KMS-11 (cell line): ENCODE results near the gene PROM1.

Source experiments
- H2AFZ ChIP-seq: fragments of 200-600 bp; sonication (generic); 2 replicates; pipeline ENCODE4 v1.6.1; 2016; ENCODE audit warnings: antibody characterized with exemption, mixed run types, low read depth
- H3K27ac ChIP-seq: fragments of 200-600 bp; sonication (generic); 2 replicates; pipeline ENCODE4 v1.6.1; 2016; ENCODE audit warnings: mild to moderate bottlenecking, mixed run types
- H3K27me3 ChIP-seq: fragments of 200-600 bp; sonication (generic); 2 replicates; pipeline ENCODE4 v1.6.1; 2017; ENCODE audit warnings: mild to moderate bottlenecking, low read depth, mixed run types, moderate library complexity; ENCODE audit not compliant: insufficient read depth
- H3K36me3 ChIP-seq: fragments of 200-600 bp; sonication (generic); 2 replicates; pipeline ENCODE4 v1.6.1; 2017; ENCODE audit warnings: mild to moderate bottlenecking, mixed run types; ENCODE audit not compliant: insufficient read depth
- H3K4me1 ChIP-seq: fragments of 200-600 bp; sonication (generic); 2 replicates; pipeline ENCODE4 v1.6.1; 2016; ENCODE audit warnings: mild to moderate bottlenecking, low read depth, mixed run types; ENCODE audit not compliant: poor library complexity, severe bottlenecking
- H3K4me2 ChIP-seq: fragments of 200-600 bp; sonication (generic); 2 replicates; pipeline ENCODE4 v1.7.0; 2016; ENCODE audit warnings: mild to moderate bottlenecking, mixed run types
- H3K4me3 ChIP-seq: fragments of 200-600 bp; sonication (generic); IDR thresholded peaks from 2 replicates; pipeline ENCODE4 v1.6.1; 2017; ENCODE audit warnings: low read depth, low read length, mixed read lengths; ENCODE audit not compliant: insufficient read depth
- H3K79me2 ChIP-seq: fragments of 200-600 bp; sonication (generic); 2 replicates; pipeline ENCODE4 v1.6.1; 2016; ENCODE audit warnings: low read depth, mixed run types; ENCODE audit not compliant: insufficient read depth
- H3K9ac ChIP-seq: fragments of 200-600 bp; sonication (generic); 2 replicates; pipeline ENCODE4 v1.6.1; 2016; ENCODE audit warnings: mild to moderate bottlenecking, mixed run types
- H4K20me1 ChIP-seq: fragments of 200-600 bp; sonication (generic); 2 replicates; pipeline ENCODE4 v1.6.1; 2016; ENCODE audit warnings: mild to moderate bottlenecking, mixed run types; ENCODE audit not compliant: insufficient read depth
- TF ChIP-seq, protein P1 (sequence below): fragments of 200-600 bp; sonication (generic); conservative IDR thresholded peaks from 2 replicates; pipeline ENCODE4 v1.6.1; 2017; ENCODE audit warnings: low read depth, mild to moderate bottlenecking, antibody characterized with exemption, low read length, moderate library complexity, mixed read lengths

PROM1 gene

DNA sequence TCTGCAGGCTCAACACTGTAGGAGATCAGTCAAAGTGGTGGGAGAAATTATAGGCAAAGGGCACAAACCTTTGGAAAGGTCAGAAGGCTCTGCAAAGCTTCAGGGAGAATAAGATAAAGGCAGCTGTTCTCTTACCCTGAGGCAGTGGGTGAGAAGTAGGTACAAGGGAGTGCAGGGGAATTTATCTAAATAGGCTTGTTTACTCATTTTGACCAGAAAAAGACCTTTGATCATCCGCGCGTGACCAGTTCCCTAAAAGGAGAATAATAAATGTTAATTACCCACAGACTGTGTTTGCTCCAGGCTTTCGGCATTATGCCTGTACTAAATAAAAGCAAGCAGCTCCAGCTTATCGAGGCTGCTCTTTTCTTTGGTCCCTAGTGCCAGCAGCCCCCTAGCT, 130.2 kb downstream of the PROM1 start:
- no peaks in the 10 kb centered on the region for H3K36me3 ChIP-seq
- H4K20me1 ChIP-seq: no peaks in the 10 kb centered on the region
- TF ChIP-seq, protein P1, sequence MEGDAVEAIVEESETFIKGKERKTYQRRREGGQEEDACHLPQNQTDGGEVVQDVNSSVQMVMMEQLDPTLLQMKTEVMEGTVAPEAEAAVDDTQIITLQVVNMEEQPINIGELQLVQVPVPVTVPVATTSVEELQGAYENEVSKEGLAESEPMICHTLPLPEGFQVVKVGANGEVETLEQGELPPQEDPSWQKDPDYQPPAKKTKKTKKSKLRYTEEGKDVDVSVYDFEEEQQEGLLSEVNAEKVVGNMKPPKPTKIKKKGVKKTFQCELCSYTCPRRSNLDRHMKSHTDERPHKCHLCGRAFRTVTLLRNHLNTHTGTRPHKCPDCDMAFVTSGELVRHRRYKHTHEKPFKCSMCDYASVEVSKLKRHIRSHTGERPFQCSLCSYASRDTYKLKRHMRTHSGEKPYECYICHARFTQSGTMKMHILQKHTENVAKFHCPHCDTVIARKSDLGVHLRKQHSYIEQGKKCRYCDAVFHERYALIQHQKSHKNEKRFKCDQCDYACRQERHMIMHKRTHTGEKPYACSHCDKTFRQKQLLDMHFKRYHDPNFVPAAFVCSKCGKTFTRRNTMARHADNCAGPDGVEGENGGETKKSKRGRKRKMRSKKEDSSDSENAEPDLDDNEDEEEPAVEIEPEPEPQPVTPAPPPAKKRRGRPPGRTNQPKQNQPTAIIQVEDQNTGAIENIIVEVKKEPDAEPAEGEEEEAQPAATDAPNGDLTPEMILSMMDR: no peak
- H3K79me2 ChIP-seq: no peaks in the 10 kb centered on the region
- H3K4me2 ChIP-seq: no peak overlapping the region
- H3K27me3 ChIP-seq: no peaks in the 10 kb centered on the region
- no peak overlapping the region for H3K27ac ChIP-seq
- H2AFZ ChIP-seq: no peak overlapping the region
- no peak overlapping the region for H3K4me3 ChIP-seq
- no peak overlapping the region for H3K9ac ChIP-seq
- no peaks in the 10 kb centered on the region for H3K4me1 ChIP-seq

DNA sequence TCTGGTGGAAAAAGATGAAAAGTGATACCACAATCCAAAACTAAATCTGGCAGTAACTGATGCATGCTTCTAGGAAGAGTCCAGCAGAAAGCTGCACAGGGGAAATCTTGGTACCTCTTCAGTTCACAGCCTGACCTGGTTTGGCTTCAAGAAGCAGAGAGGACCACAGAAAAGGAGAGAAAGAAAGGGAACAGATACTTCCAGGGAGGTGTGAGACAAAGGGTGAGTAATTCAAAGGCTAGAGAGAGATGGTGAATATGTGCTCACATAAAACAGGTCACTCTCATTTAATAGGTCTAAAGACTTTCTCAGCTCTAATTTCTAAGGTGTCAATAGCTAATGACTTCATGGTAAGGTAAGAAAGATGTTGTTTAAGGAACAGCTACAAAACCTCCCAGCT, 132.0 kb downstream of the PROM1 start:
- no peaks in the 10 kb centered on the region for H4K20me1 ChIP-seq
- no peaks in the 10 kb centered on the region for H3K36me3 ChIP-seq
- H2AFZ ChIP-seq: no peak overlapping the region
- H3K4me3 ChIP-seq: no peak overlapping the region
- no peak overlapping the region for H3K27ac ChIP-seq
- H3K79me2 ChIP-seq: no peaks in the 10 kb centered on the region
- no peak overlapping the region for H3K9ac ChIP-seq
- H3K4me2 ChIP-seq: no peak overlapping the region
- H3K4me1 ChIP-seq: no peaks in the 10 kb centered on the region
- TF ChIP-seq, protein P1: no peak
- H3K27me3 ChIP-seq: no peaks in the 10 kb centered on the region

DNA sequence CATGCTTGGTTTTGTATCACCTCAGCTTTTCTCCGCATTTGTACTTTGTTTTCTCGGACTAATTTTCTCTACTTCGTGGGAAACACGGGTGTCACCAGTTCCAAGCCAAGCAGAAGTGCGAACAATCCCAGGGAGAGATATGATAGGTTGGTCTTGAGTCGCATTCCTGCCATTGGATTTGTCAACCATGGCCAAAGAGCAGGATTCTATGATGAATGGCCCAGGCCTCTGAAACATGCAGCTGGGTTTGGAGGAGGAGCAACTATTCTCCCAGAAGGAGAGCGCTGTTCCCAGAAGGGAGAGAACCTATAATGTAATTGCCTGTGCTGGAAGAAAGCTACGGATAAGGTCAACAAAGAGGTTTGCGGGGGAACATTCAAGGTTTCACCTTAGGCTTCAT, 135.0 kb downstream of the PROM1 start:
- no peaks in the 10 kb centered on the region for H3K36me3 ChIP-seq
- no peak overlapping the region for H3K9ac ChIP-seq
- TF ChIP-seq, protein P1: no peak
- no peak overlapping the region for H3K27ac ChIP-seq
- H2AFZ ChIP-seq: no peak overlapping the region
- H3K79me2 ChIP-seq: no peaks in the 10 kb centered on the region
- no peaks in the 10 kb centered on the region for H3K27me3 ChIP-seq
- H4K20me1 ChIP-seq: no peaks in the 10 kb centered on the region
- no peak overlapping the region for H3K4me2 ChIP-seq
- H3K4me1 ChIP-seq: no peaks in the 10 kb centered on the region
- no peak overlapping the region for H3K4me3 ChIP-seq

DNA sequence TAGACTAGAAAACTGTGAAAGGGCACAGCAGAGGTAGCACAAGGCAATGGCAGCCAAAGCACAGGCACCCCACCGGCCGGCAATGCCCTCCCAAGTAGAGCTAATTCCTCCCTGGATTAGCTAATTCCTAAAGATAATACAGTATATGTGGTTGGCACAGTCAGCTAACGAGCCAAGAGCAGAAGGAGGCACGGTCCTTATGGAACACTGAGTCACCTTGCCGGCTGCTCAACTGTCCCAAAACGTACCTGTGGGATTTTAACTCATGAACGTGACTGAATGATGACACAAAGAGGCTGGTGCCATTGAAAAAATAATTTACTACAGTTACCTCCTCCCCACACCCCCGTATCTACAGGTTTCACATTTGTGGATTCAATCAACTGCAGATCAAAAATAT, 136.1 kb downstream of the PROM1 start:
- Histone ChIP-seq H3K4me1 (no peaks in the 10 kb centered on the region), H3K27ac (no peak overlapping the region), H3K4me3 (no peak overlapping the region), H3K36me3 (no peaks in the 10 kb centered on the region), H3K9ac (no peak overlapping the region), H3K27me3 (no peaks in the 10 kb centered on the region), H3K4me2 (no peak overlapping the region), H2AFZ (no peak overlapping the region), H4K20me1 (no peaks in the 10 kb centered on the region), H3K79me2 (no peaks in the 10 kb centered on the region)
- TF ChIP-seq, protein P1: no peak

DNA sequence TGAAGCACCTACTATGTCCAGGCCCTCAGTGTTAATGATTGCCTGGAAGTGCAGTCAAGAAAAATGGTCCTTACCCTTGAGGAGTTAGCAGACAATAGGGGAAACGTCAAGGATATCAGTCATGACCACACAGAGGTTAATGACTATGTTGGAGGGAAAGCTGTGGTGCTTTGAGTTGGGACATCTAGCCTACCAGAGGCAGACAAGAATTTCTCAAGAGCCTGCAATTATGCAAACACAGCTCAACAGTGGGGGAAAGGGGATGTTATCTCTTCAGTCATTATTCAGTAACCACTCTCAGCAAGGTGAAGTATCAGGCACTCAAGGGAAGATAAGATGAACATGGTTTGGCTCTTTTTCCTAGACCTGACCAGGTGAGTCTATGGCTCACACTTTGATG, 138.3 kb downstream of the PROM1 start:
- Histone ChIP-seq H4K20me1 (no peaks in the 10 kb centered on the region), H3K4me3 (no peak overlapping the region), H3K4me2 (no peak overlapping the region), H3K9ac (no peak overlapping the region), H3K4me1 (no peaks in the 10 kb centered on the region), H2AFZ (no peak overlapping the region), H3K27ac (no peak overlapping the region), H3K79me2 (no peaks in the 10 kb centered on the region), H3K27me3 (no peaks in the 10 kb centered on the region), H3K36me3 (no peaks in the 10 kb centered on the region)
- TF ChIP-seq, protein P1: no peak
